Keratinocyte (primary cell): ENCODE measurements around the gene RCHY1.

Source experiments
- EZH2 ChIP-seq: IDR thresholded peaks from one replicate; pipeline ENCODE4 v1.6.1; 2012; ENCODE audit warnings: inconsistent platforms, mild to moderate bottlenecking, low read length, moderate library complexity
- TF ChIP-seq, protein P1 (sequence below), 3 experiments: IDR thresholded peaks in 1 of 3; conservative IDR thresholded peaks in 1 of 3; optimal IDR thresholded peaks in 1 of 3; 2 replicates in 2 of 3; 3 replicates in 1 of 3; pipeline versions ENCODE3 to v1.5.1; 2011; ENCODE audit warnings: low read length in 3 of 3, mild to moderate bottlenecking in 3 of 3, moderate library complexity in 2 of 3, control low read depth in 1 of 3, inconsistent platforms in 1 of 3; ENCODE audit not compliant: insufficient read depth in 2 of 3; ENCODE audit errors: extremely low read depth in 1 of 3

DNA sequence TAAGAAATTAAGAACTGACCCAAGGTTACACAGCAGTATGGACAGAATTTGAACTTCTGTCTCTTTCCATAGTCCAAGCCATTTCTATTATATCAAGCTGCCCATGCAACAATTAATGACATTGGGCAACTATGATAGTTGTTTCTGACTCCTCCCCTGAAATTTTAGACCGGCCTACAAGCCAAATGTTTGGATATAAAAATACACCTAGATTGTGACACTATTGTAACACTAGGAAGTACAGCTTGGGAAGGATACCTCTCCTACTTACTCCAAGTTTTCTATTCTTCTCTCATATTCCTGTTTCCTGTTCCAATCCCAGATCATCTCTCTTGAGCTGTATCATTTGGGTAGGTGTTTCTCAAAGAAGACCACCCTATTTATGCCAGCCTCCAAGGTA is 43.5 kb downstream of the RCHY1 start:
- TF ChIP-seq, protein P1, sequence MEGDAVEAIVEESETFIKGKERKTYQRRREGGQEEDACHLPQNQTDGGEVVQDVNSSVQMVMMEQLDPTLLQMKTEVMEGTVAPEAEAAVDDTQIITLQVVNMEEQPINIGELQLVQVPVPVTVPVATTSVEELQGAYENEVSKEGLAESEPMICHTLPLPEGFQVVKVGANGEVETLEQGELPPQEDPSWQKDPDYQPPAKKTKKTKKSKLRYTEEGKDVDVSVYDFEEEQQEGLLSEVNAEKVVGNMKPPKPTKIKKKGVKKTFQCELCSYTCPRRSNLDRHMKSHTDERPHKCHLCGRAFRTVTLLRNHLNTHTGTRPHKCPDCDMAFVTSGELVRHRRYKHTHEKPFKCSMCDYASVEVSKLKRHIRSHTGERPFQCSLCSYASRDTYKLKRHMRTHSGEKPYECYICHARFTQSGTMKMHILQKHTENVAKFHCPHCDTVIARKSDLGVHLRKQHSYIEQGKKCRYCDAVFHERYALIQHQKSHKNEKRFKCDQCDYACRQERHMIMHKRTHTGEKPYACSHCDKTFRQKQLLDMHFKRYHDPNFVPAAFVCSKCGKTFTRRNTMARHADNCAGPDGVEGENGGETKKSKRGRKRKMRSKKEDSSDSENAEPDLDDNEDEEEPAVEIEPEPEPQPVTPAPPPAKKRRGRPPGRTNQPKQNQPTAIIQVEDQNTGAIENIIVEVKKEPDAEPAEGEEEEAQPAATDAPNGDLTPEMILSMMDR (optimal IDR thresholded peaks at IDR 0.05 in 1 of 3, IDR thresholded peaks at IDR 0.05 in 1 of 3, conservative IDR thresholded peaks at IDR 0.05 in 1 of 3; ENCODE audit: extremely low read depth in 1 of 3, insufficient read depth in 2 of 3, low read length in 3 of 3) = no peak
- no peak for TF ChIP-seq EZH2
